HepG2 (cell line): Measurements from ENCODE around the gene TUBA4B.

Experiments
- ADNP ChIP-seq: sonication (generic); formaldehyde crosslinking; IDR thresholded peaks from 2 replicates; pipeline ENCODE4 v1.4.0; 2020; ENCODE audit warnings: missing genetic modification reagents
- EP300 ChIP-seq, 3 experiments: sonication (generic) in 1 of 3; formaldehyde crosslinking in 1 of 3; IDR thresholded peaks; 2 replicates each; pipeline versions ENCODE4 v1.5.1 to v1.6.1; 2011 to 2020; ENCODE audit warnings: low read depth in 2 of 3, low read length in 2 of 3, borderline replicate concordance in 1 of 3, improper control_type of control experiment in 1 of 3, mild to moderate bottlenecking in 1 of 3, missing genetic modification reagents in 1 of 3, moderate library complexity in 1 of 3
- HOXA5 ChIP-seq: sonication (generic); formaldehyde crosslinking; IDR thresholded peaks from 2 replicates; pipeline ENCODE4 v1.4.0; 2020; ENCODE audit warnings: missing genetic modification reagents
- HOXD1 ChIP-seq: sonication (generic); formaldehyde crosslinking; IDR thresholded peaks from 2 replicates; pipeline ENCODE4 v1.5.0; 2020; ENCODE audit warnings: missing genetic modification reagents
- JUND ChIP-seq: sonication (generic); formaldehyde crosslinking; IDR thresholded peaks from 2 replicates; pipeline ENCODE4 v1.8.0; 2022; ENCODE audit warnings: mild to moderate bottlenecking, missing genetic modification reagents
- PAXIP1 ChIP-seq: sonication (generic); formaldehyde crosslinking; conservative IDR thresholded peaks from 2 replicates; pipeline ENCODE4 v1.4.0; 2020; ENCODE audit warnings: mild to moderate bottlenecking, missing genetic modification reagents, moderate library complexity
- RERE ChIP-seq: IDR thresholded peaks from 2 replicates; pipeline ENCODE4 v1.6.1; 2016; ENCODE audit warnings: low read depth, missing genetic modification reagents, missing compliant biosample characterization
- TBL1XR1 ChIP-seq: fragments of 150-350 bp; IDR thresholded peaks from 2 replicates; pipeline ENCODE4 v1.6.1; 2014; ENCODE audit warnings: borderline replicate concordance, low read length; ENCODE audit not compliant: partially characterized antibody
- XBP1 ChIP-seq: sonication (generic); formaldehyde crosslinking; IDR thresholded peaks from 2 replicates; pipeline ENCODE4 v1.5.0; 2020; ENCODE audit warnings: missing genetic modification reagents
- ZNF788 ChIP-seq: sonication (generic); formaldehyde crosslinking; IDR thresholded peaks from 2 replicates; pipeline ENCODE4 v1.5.0; 2020; ENCODE audit warnings: mild to moderate bottlenecking, missing genetic modification reagents, borderline replicate concordance
- ZSCAN29 ChIP-seq: sonication (generic); formaldehyde crosslinking; conservative IDR thresholded peaks from 2 replicates; pipeline ENCODE4 v1.4.0; 2020; ENCODE audit warnings: mild to moderate bottlenecking, missing genetic modification reagents
- ZZZ3 ChIP-seq: sonication (generic); formaldehyde crosslinking; IDR thresholded peaks from 2 replicates; pipeline ENCODE4 v1.4.0; 2020; ENCODE audit warnings: missing genetic modification reagents, mild to moderate bottlenecking, borderline replicate concordance

DNA sequence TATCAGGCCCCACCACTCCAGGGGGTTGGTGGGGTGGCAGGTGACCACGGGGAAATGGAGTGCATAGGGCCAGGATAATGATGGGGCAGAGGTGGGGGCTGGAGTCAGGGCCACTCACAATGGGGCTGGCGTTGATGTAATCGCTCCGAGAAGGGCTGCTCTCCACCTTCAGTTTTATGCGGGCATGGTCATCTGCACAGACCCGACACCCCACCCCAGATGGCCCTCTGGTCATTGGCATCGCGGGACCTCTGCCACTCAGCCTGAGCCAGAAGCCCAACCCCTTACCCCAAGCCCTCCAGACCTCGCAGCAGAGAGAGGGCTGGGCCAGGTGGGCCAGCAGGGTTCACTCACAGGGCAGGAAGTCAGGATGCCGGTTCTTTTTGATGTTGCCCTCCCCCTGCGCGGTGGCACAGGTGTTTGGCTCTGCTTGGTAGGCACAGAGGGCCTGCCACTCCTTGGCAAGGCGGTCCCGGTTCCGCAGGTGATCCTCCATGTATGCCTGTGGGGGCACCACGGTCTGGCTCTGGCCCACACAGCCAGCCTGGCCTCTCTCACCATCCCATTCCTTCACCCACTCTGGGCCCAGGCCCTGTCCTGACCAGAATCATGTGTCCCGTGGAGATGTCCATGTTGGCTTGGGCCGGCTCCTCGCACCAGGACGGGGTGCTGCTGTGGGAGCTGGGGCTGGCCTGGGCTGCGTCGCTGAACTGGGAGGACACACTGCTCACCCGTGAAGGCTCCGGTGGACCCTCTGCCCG is 43.8 kb downstream of the TUBA4B start:
- TF ChIP-seq ZZZ3 (no peak), TBL1XR1 (no peak), ZNF788 (CRISPR knock-in tag) (no peak), JUND (CRISPR knock-in tag) (no peak), HOXA5 (CRISPR knock-in tag) (no peak), EP300 (IDR thresholded peaks at IDR 0.05; ENCODE audit: low read depth in 2 of 2, low read length in 2 of 2) (no peak), EP300 (CRISPR knock-in tag; IDR thresholded peaks at IDR 0.05; ENCODE audit: borderline replicate concordance) (no peak), XBP1 (CRISPR knock-in tag) (no peak), PAXIP1 (no peak), ZSCAN29 (CRISPR knock-in tag) (no peak), ADNP (CRISPR knock-in tag) (no peak), RERE (CRISPR knock-in tag) (no peak), HOXD1 (CRISPR knock-in tag) (no peak)
